HCT116 (cell line): ENCODE measurements around the gene FAXC. TPM values are rescaled to one million over a fixed set of nuclear protein-coding genes. Genes with fewer than 3 reads are reported as not detected.

Source experiments
- ATAC-seq: fragments of 200-7000 bp; cut with Tn5 transposase; 2 replicates; pipeline ENCODE4 v1.9.1; 2020; ENCODE audit warnings: mild to moderate bottlenecking, moderate library complexity
- BruUV-seq: library from RNA; stranded (reverse); fragments of 400-500 nt; replicated peaks from 2 replicates; lab custom pipeline; 2021; lab: Mats Ljungman, UMichigan
- CTCF ChIA-PET: fragments of 300-600 bp; sonication (Branson Sonifier 250); formaldehyde crosslinking; loops from one replicate; lab custom pipeline; 2021; ENCODE audit warnings: antibody characterized with exemption; lab: Charles Lee
- POLR2A ChIA-PET: fragments of 300-600, 350-600 bp; sonication (Branson Sonifier 250); formaldehyde crosslinking; loops from one replicate; lab custom pipeline; 2021; ENCODE audit warnings: antibody characterized with exemption; lab: Charles Lee
- RAD21 ChIA-PET, 2 experiments: fragments of 300-600 bp; sonication (Branson Sonifier 250); formaldehyde crosslinking; loops; one replicate each; lab custom pipeline; 2023; ENCODE audit warnings: low total read pairs in 2 of 2; ENCODE audit not compliant: uncharacterized antibody in 2 of 2, unreplicated experiment in 2 of 2, low non-redundant PET in 1 of 2; lab: Charles Lee
- DNase-seq: peaks from one replicate; pipeline ENCODE4 v3.0.0-alpha.2; 2010; ENCODE audit warnings: low read depth, low spot score
- H2AFZ ChIP-seq: fragments of 200-600 bp; shearing (Covaris generic), sonication (generic); 2 replicates; pipeline ENCODE4 v1.6.1; 2017; ENCODE audit warnings: low read depth, mixed run types, mixed read lengths, antibody characterized with exemption, low read length; ENCODE audit not compliant: poor library complexity, severe bottlenecking
- H3K27ac ChIP-seq: 2 replicates; pipeline ENCODE4 v1.5.1; 2012; ENCODE audit warnings: low read depth, low read length
- H3K27me3 ChIP-seq: fragments of 200-600 bp; sonication (generic); 2 replicates; pipeline ENCODE4 v1.6.1; 2016; ENCODE audit warnings: mixed run types, low read length, mixed read lengths; ENCODE audit not compliant: insufficient read depth
- H3K36me3 ChIP-seq, 2 experiments: fragments of 200-500 bp in 1 of 2; fragments of 200-600 bp in 1 of 2; sonication (Bioruptor generic) in 1 of 2; sonication (generic) in 1 of 2; 2 replicates each; pipeline versions ENCODE4 v1.5.1 to v1.6.1; 2014 to 2016; ENCODE audit warnings: low read length in 2 of 2, inconsistent platforms in 1 of 2, mixed read lengths in 1 of 2, mixed run types in 1 of 2; ENCODE audit not compliant: insufficient read depth in 2 of 2, control insufficient read depth in 1 of 2
- H3K4me1 ChIP-seq, 2 experiments: fragments of 200-600 bp in 1 of 2; sonication (generic) in 1 of 2; 2 replicates each; pipeline versions ENCODE4 v1.5.1 to v1.6.1; 2012 to 2017; ENCODE audit warnings: low read length in 2 of 2, inconsistent platforms in 1 of 2, mild to moderate bottlenecking in 1 of 2, mixed read lengths in 1 of 2, mixed run types in 1 of 2, moderate library complexity in 1 of 2; ENCODE audit not compliant: insufficient read depth in 2 of 2, control insufficient read depth in 1 of 2
- H3K4me2 ChIP-seq: fragments of 200-600 bp; sonication (generic); 2 replicates; pipeline ENCODE4 v1.6.1; 2017; ENCODE audit warnings: mixed run types, low read length, mixed read lengths
- H3K4me3 ChIP-seq, 2 experiments: fragments of 200-600 bp in 1 of 2; sonication (generic) in 1 of 2; replicated peaks in 1 of 2; 2 replicates each; pipeline ENCODE4 v1.5.1; 2011 to 2016; ENCODE audit warnings: low read length in 2 of 2, control low read depth in 1 of 2, low read depth in 1 of 2, mild to moderate bottlenecking in 1 of 2, mixed read lengths in 1 of 2, mixed run types in 1 of 2
- H3K79me2 ChIP-seq: fragments of 200-600 bp; sonication (generic); 2 replicates; pipeline ENCODE4 v1.6.1; 2017; ENCODE audit warnings: mild to moderate bottlenecking, mixed run types, low read length, moderate library complexity, mixed read lengths; ENCODE audit not compliant: insufficient read depth
- H3K9ac ChIP-seq: fragments of 200-600 bp; sonication (generic); 2 replicates; pipeline ENCODE4 v1.6.1; 2016; ENCODE audit warnings: low read length, mixed read lengths
- H3K9me2 ChIP-seq: fragments of 200-600 bp; sonication (generic), shearing (Covaris generic); 2 replicates; pipeline ENCODE4 v1.6.1; 2017; ENCODE audit warnings: mixed run types, mild to moderate bottlenecking, moderate library complexity; ENCODE audit not compliant: insufficient read depth
- H3K9me3 ChIP-seq, 2 experiments: fragments of 200-500 bp in 1 of 2; fragments of 200-600 bp in 1 of 2; sonication (Bioruptor generic) in 1 of 2; sonication (generic) in 1 of 2; 2 replicates each; pipeline ENCODE4 v1.6.1; 2014 to 2017; ENCODE audit warnings: low read length in 2 of 2, mixed read lengths in 2 of 2, inconsistent platforms in 1 of 2, low read depth in 1 of 2, mild to moderate bottlenecking in 1 of 2, mixed run types in 1 of 2, moderate library complexity in 1 of 2; ENCODE audit not compliant: control insufficient read depth in 1 of 2, insufficient read depth in 1 of 2
- H4K20me1 ChIP-seq: fragments of 200-600 bp; sonication (generic), shearing (Covaris generic); 2 replicates; pipeline ENCODE4 v1.6.1; 2017; ENCODE audit warnings: mixed run types, mild to moderate bottlenecking, moderate library complexity; ENCODE audit not compliant: insufficient read depth
- ELF1 ChIP-seq: IDR thresholded peaks from 2 replicates; pipeline ENCODE4 v1.6.1; 2012; ENCODE audit warnings: low read depth, borderline replicate concordance
- SRF ChIP-seq: IDR thresholded peaks from 2 replicates; pipeline ENCODE4 v1.6.1; 2012; ENCODE audit warnings: low read depth
- YY1 ChIP-seq: IDR thresholded peaks from 2 replicates; pipeline ENCODE4 v1.6.1; 2011; ENCODE audit warnings: low read length, low read depth, moderate library complexity, mild to moderate bottlenecking; ENCODE audit not compliant: insufficient replicate concordance; ENCODE audit errors: extremely low read depth
- intact Hi-C: fragments of 100-400 bp; cut with micrococcal nuclease; formaldehyde crosslinking; loops from 2 replicates; pipeline ENCODE4 v1.10.0; 2022
- total RNA-seq: library from RNA; stranded (reverse); gene quantifications from one replicate; pipeline ENCODE4 v1.2.1, GENCODE V29; 2021; ENCODE audit not compliant: unreplicated experiment
- TF ChIP-seq, protein P1 (sequence below): IDR thresholded peaks from 2 replicates; pipeline ENCODE4 v1.6.1; 2012; ENCODE audit warnings: low read depth

FAXC gene
- total RNA-seq, 1 experiment from 2014 or later = 4.7 TPM

DNA sequence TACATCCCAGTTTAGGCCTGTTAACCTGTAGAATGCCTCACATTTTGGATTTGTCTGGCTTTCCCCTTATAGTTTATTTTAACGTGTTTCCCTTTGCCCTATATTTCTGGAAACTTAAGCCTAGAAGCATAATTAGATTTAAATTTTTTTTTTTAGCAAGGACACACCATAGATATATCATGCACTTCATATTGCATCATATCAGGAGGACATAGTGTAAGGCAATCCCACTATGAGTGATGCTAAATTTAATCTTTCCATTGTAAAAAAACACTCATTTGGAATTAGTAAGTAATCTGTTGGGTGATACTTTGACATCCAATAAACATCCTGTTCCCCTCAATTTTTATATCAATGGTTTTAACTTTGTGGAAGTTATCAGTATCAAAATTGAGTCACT lies 10.3 kb upstream of the FAXC start:
- H3K4me1 ChIP-seq = no peaks in the 10 kb centered on the region
- no peaks in the 10 kb centered on the region for H4K20me1 ChIP-seq
- no peak for ATAC-seq
- BruUV-seq = no TSS peak
- no peak overlapping the region for H3K9ac ChIP-seq
- TF ChIP-seq SRF (no peak), ELF1 (no peak)
- TF ChIP-seq, protein P1, sequence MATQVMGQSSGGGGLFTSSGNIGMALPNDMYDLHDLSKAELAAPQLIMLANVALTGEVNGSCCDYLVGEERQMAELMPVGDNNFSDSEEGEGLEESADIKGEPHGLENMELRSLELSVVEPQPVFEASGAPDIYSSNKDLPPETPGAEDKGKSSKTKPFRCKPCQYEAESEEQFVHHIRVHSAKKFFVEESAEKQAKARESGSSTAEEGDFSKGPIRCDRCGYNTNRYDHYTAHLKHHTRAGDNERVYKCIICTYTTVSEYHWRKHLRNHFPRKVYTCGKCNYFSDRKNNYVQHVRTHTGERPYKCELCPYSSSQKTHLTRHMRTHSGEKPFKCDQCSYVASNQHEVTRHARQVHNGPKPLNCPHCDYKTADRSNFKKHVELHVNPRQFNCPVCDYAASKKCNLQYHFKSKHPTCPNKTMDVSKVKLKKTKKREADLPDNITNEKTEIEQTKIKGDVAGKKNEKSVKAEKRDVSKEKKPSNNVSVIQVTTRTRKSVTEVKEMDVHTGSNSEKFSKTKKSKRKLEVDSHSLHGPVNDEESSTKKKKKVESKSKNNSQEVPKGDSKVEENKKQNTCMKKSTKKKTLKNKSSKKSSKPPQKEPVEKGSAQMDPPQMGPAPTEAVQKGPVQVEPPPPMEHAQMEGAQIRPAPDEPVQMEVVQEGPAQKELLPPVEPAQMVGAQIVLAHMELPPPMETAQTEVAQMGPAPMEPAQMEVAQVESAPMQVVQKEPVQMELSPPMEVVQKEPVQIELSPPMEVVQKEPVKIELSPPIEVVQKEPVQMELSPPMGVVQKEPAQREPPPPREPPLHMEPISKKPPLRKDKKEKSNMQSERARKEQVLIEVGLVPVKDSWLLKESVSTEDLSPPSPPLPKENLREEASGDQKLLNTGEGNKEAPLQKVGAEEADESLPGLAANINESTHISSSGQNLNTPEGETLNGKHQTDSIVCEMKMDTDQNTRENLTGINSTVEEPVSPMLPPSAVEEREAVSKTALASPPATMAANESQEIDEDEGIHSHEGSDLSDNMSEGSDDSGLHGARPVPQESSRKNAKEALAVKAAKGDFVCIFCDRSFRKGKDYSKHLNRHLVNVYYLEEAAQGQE = no peak
- H2AFZ ChIP-seq = no peak overlapping the region
- no peak overlapping the region for H3K4me3 ChIP-seq
- no peaks in the 10 kb centered on the region for H3K79me2 ChIP-seq
- no peaks in the 10 kb centered on the region for H3K36me3 ChIP-seq
- POLR2A ChIA-PET = no interaction called here
- no peak overlapping the region for H3K27ac ChIP-seq
- intact Hi-C loops = no loop called here
- DNase-seq = no peak
- CTCF ChIA-PET = no interaction called here
- no peak overlapping the region for H3K4me2 ChIP-seq
- no peaks in the 10 kb centered on the region for H3K27me3 ChIP-seq
- no peaks in the 10 kb centered on the region for H3K9me2 ChIP-seq
- no peaks in the 10 kb centered on the region for H3K9me3 ChIP-seq
- RAD21 ChIA-PET = no interaction called here

DNA sequence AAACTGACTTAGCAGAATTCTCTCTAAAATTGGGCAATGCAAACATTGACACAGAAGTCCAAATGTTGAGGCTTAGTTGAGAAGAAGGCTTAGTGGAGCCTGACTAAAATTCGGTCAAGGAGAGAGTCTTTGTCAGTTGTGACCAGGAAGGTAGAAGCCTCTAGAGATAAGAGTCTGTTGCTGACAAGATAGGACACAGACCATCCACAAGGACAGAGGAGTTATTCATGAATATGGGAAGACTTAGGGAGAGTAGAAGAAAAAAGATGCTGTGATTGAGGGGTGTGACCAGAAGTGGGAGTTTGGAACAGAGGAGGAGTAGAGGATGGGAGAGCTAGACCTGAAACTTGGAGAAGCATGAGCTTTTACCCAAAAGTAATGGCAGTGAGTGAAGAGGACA lies 7.2 kb upstream of the FAXC start:
- Histone ChIP-seq H3K9me3 (no peaks in the 10 kb centered on the region), H3K79me2 (no peaks in the 10 kb centered on the region), H3K9ac (no peak overlapping the region), H3K36me3 (no peaks in the 10 kb centered on the region), H3K27me3 (no peaks in the 10 kb centered on the region), H3K27ac (no peak overlapping the region), H3K4me3 (no peak overlapping the region), H2AFZ (no peak overlapping the region), H3K4me1 (no peaks in the 10 kb centered on the region), H3K4me2 (no peak overlapping the region), H3K9me2 (no peaks in the 10 kb centered on the region), H4K20me1 (no peaks in the 10 kb centered on the region)
- no TSS peak for BruUV-seq
- ChIA-PET POLR2A (no interaction called here), CTCF (no interaction called here), RAD21 (no interaction called here)
- TF ChIP-seq YY1 (no peak), SRF (no peak)
- intact Hi-C loops = no loop called here
- DNase-seq (no peak), ATAC-seq (no peak)
